Measurements from ENCODE around the gene GUCY1A2. TPM values are rescaled to one million over a fixed set of nuclear protein-coding genes. Genes with fewer than 3 reads are reported as not detected.

GUCY1A2 gene
- total RNA-seq, 2 experiments from 2014 or later = not detected

DNA sequence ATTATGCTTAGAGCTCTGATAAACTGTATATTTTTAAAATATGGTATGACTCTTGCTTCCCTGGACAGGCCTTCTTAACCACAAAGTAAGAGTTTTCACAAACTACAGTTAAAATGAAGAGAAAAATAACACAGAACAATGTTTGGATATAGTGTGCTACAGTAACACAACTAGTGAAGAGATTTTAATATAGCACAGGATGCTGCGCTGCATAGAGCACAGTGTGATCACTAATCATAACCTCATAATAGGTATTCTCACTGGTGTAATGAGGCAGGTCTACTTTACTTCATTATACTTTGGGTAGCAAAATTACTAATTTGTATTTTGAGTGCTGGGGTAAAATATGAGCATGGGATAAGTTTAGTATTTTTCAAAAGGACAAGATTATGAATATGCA lies 256.5 kb downstream of the GUCY1A2 start:
- no peaks in the 10 kb centered on the region for H3K36me3 Mint-ChIP-seq (ENCODE audit: low read depth)
- Histone ChIP-seq H3K36me3 (ENCODE audit: insufficient read depth, low read length) (no peaks in the 10 kb centered on the region), H3K27ac (ENCODE audit: low read depth in 1 of 2, low read length in 2 of 2) (no peak overlapping the region), H3K4me3 (ENCODE audit: low read length) (no peak overlapping the region), H3K4me1 (ENCODE audit: insufficient read depth, low read length) (no peaks in the 10 kb centered on the region), H3K9me3 (ENCODE audit: control insufficient read depth in 1 of 2, insufficient read depth in 1 of 2, low read length in 2 of 2) (peaks cover 0 to 15% of the 10 kb centered on the region in 2 experiments), H3K27me3 (ENCODE audit: control insufficient read depth in 1 of 2, insufficient read depth in 2 of 2, low read length in 2 of 2) (no peaks in the 10 kb centered on the region)
- no peaks in the 10 kb centered on the region for H3K4me1 Mint-ChIP-seq (ENCODE audit: low read depth)
- ATAC-seq (ENCODE audit: poor library complexity) (no peak), DNase-seq (no peak)
- H3K4me3 Mint-ChIP-seq = no peak overlapping the region
- no peaks in the 10 kb centered on the region for H3K27me3 Mint-ChIP-seq
- TF ChIP-seq CTCF (IDR thresholded peaks at IDR 0.05) = no peak
- ChIA-PET CTCF (no interaction called here), POLR2A (no interaction called here)
- H3K9me3 Mint-ChIP-seq = peaks cover 2% of the 10 kb centered on the region
- no peak overlapping the region for H3K27ac Mint-ChIP-seq
- intact Hi-C loops (cut with DNase I, micrococcal nuclease) = no loop called here

GRCh38 chr11:106761240-106761639 lies 257.0 kb downstream of the GUCY1A2 start:
- ChIA-PET CTCF (no interaction called here), POLR2A (interaction anchor here (0.6 kb wide), 1 partner anchor 61 kb away, joined by 3 read pairs; no protein-coding TSS in a partner anchor)
- Histone ChIP-seq H3K27me3 (ENCODE audit: control insufficient read depth in 1 of 2, insufficient read depth in 2 of 2, low read length in 2 of 2) (no peaks in the 10 kb centered on the region), H3K4me1 (ENCODE audit: insufficient read depth, low read length) (no peaks in the 10 kb centered on the region), H3K27ac (ENCODE audit: low read depth in 1 of 2, low read length in 2 of 2) (no peak overlapping the region), H3K36me3 (ENCODE audit: insufficient read depth, low read length) (no peaks in the 10 kb centered on the region), H3K4me3 (ENCODE audit: low read length) (no peak overlapping the region), H3K9me3 (ENCODE audit: control insufficient read depth in 1 of 2, insufficient read depth in 1 of 2, low read length in 2 of 2) (peaks cover 0 to 15% of the 10 kb centered on the region in 2 experiments)
- no peak for TF ChIP-seq CTCF (IDR thresholded peaks at IDR 0.05)
- intact Hi-C loops (cut with DNase I, micrococcal nuclease) = no loop called here
- Mint-ChIP-seq H3K27me3 (no peaks in the 10 kb centered on the region), H3K4me1 (ENCODE audit: low read depth) (no peaks in the 10 kb centered on the region), H3K36me3 (ENCODE audit: low read depth) (no peaks in the 10 kb centered on the region), H3K4me3 (no peak overlapping the region), H3K27ac (no peak overlapping the region), H3K9me3 (peaks cover 2% of the 10 kb centered on the region)
- ATAC-seq (ENCODE audit: poor library complexity) = no peak
- DNase-seq = no peak

GRCh38 chr11:106748059-106748458 lies 270.2 kb downstream of the GUCY1A2 start:
- TF ChIP-seq CTCF (IDR thresholded peaks at IDR 0.05) = no peak
- H3K4me3 ChIP-seq (ENCODE audit: low read length) = no peak overlapping the region
- H3K27me3 ChIP-seq (ENCODE audit: control insufficient read depth in 1 of 2, insufficient read depth in 2 of 2, low read length in 2 of 2) = no peaks in the 10 kb centered on the region
- H3K9me3 ChIP-seq (ENCODE audit: control insufficient read depth in 1 of 2, insufficient read depth in 1 of 2, low read length in 2 of 2) = peaks cover 0 to 3% of the 10 kb centered on the region in 2 experiments
- Mint-ChIP-seq H3K36me3 (ENCODE audit: low read depth) (no peaks in the 10 kb centered on the region), H3K9me3 (peaks cover 5% of the 10 kb centered on the region), H3K4me1 (ENCODE audit: low read depth) (no peaks in the 10 kb centered on the region), H3K4me3 (no peak overlapping the region), H3K27me3 (no peaks in the 10 kb centered on the region), H3K27ac (no peak overlapping the region)
- no peak overlapping the region for H3K27ac ChIP-seq (ENCODE audit: low read depth in 1 of 2, low read length in 2 of 2)
- no peaks in the 10 kb centered on the region for H3K36me3 ChIP-seq (ENCODE audit: insufficient read depth, low read length)
- intact Hi-C loops (cut with DNase I, micrococcal nuclease) = no loop called here
- CTCF ChIA-PET = no interaction called here
- no peak for DNase-seq
- no peak for ATAC-seq (ENCODE audit: poor library complexity)
- H3K4me1 ChIP-seq (ENCODE audit: insufficient read depth, low read length) = no peaks in the 10 kb centered on the region
- POLR2A ChIA-PET = no interaction called here
